GM23338 (cell line): Measurements from ENCODE around the gene HSF2BP. TPM values are rescaled to one million over a fixed set of nuclear protein-coding genes. Genes with fewer than 3 reads are reported as not detected.

Source experiments
- ATAC-seq: fragments of 200-7000 bp; cut with Tn5 transposase; 3 replicates; pipeline ENCODE4 v1.9.1; 2020
- DNase-seq: peaks from one replicate; pipeline ENCODE4 v3.0.0-alpha.2; 2015; ENCODE audit warnings: low spot score
- H2AFZ ChIP-seq: fragments of 200-600 bp; sonication (generic); 2 replicates; pipeline ENCODE4 v1.8.0; 2016; ENCODE audit warnings: antibody characterized with exemption, mild to moderate bottlenecking, moderate library complexity
- H3F3A ChIP-seq: fragments of 200-600 bp; sonication (generic); replicated peaks from 2 replicates; pipeline ENCODE4 v1.8.0; 2017; ENCODE audit warnings: antibody characterized with exemption, mixed run types, low read depth
- H3K27ac ChIP-seq: fragments of 200-600 bp; sonication (generic); 2 replicates; pipeline ENCODE4 v1.6.1; 2016; ENCODE audit warnings: low read depth
- H3K27me3 ChIP-seq: fragments of 200-600 bp; sonication (generic); 2 replicates; pipeline ENCODE4 v1.8.0; 2016; ENCODE audit warnings: mild to moderate bottlenecking, mixed run types, moderate library complexity; ENCODE audit not compliant: insufficient read depth
- H3K36me3 ChIP-seq: fragments of 200-600 bp; sonication (generic); 2 replicates; pipeline ENCODE4 v1.8.0; 2016; ENCODE audit warnings: mild to moderate bottlenecking; ENCODE audit not compliant: insufficient read depth
- H3K4me1 ChIP-seq: fragments of 200-600 bp; sonication (generic); 2 replicates; pipeline ENCODE4 v1.8.0; 2016; ENCODE audit warnings: mild to moderate bottlenecking, moderate library complexity; ENCODE audit not compliant: insufficient read depth
- H3K4me2 ChIP-seq: fragments of 200-600 bp; sonication (generic); 2 replicates; pipeline ENCODE4 v1.7.1; 2017; ENCODE audit warnings: mixed run types
- H3K4me3 ChIP-seq: fragments of 200-600 bp; sonication (generic); 2 replicates; pipeline ENCODE4 v1.6.1; 2016; ENCODE audit warnings: mixed run types
- H3K79me2 ChIP-seq: fragments of 200-600 bp; sonication (generic); replicated peaks from 2 replicates; pipeline ENCODE4 v1.8.0; 2017; ENCODE audit warnings: mild to moderate bottlenecking; ENCODE audit not compliant: insufficient read depth
- H3K9me2 ChIP-seq: fragments of 200-600 bp; sonication (generic); 2 replicates; pipeline ENCODE4 v1.8.0; 2017; ENCODE audit not compliant: insufficient read depth
- H4K20me1 ChIP-seq: fragments of 200-600 bp; sonication (generic); replicated peaks from 2 replicates; pipeline ENCODE4 v1.8.0; 2017; ENCODE audit warnings: mild to moderate bottlenecking; ENCODE audit not compliant: insufficient read depth
- H3K27ac Mint-ChIP-seq: 2 replicates; pipeline ENCODE4 v1.8.0; 2020; ENCODE audit warnings: inconsistent platforms, mild to moderate bottlenecking, moderate library complexity, mixed read lengths
- H3K27me3 Mint-ChIP-seq: 3 replicates; pipeline ENCODE4 v1.8.0; 2022; ENCODE audit warnings: low read depth, mild to moderate bottlenecking, moderate library complexity, mixed read lengths, inconsistent platforms; ENCODE audit not compliant: insufficient read depth, poor library complexity
- H3K36me3 Mint-ChIP-seq: 3 replicates; pipeline ENCODE4 v1.8.0; 2021; ENCODE audit warnings: low read depth, mild to moderate bottlenecking, inconsistent platforms, moderate library complexity, mixed read lengths
- H3K4me1 Mint-ChIP-seq: 3 replicates; pipeline ENCODE4 v1.8.0; 2020; ENCODE audit warnings: mild to moderate bottlenecking, inconsistent platforms, mixed read lengths
- H3K4me3 Mint-ChIP-seq: 3 replicates; pipeline ENCODE4 v1.8.0; 2021; ENCODE audit warnings: moderate library complexity, mild to moderate bottlenecking, inconsistent platforms, mixed read lengths
- H3K9me3 Mint-ChIP-seq: 3 replicates; pipeline ENCODE4 v1.8.0; 2020; ENCODE audit warnings: moderate library complexity, mild to moderate bottlenecking, inconsistent platforms, mixed read lengths
- CREB1 ChIP-seq: fragments of 250-450 bp; sonication (Bioruptor Pico); IDR thresholded peaks from 2 replicates; pipeline ENCODE4 v1.5.0; 2020; ENCODE audit warnings: low read depth, mild to moderate bottlenecking, moderate library complexity
- ETS1 ChIP-seq: IDR thresholded peaks from 2 replicates; pipeline ENCODE4 v1.6.1; 2016; ENCODE audit warnings: antibody characterized with exemption
- EZH2phosphoT487 ChIP-seq: fragments of 200-600 bp; sonication (generic); IDR thresholded peaks from one replicate; pipeline ENCODE4 v1.8.1; 2018; ENCODE audit warnings: antibody characterized with exemption; ENCODE audit not compliant: unreplicated experiment
- JUNB ChIP-seq: IDR thresholded peaks from one replicate; pipeline ENCODE4 v1.6.1; 2016; ENCODE audit warnings: antibody characterized with exemption; ENCODE audit not compliant: unreplicated experiment
- REST ChIP-seq: IDR thresholded peaks from one replicate; pipeline ENCODE4 v1.6.1; 2018; ENCODE audit warnings: antibody characterized with exemption; ENCODE audit not compliant: unreplicated experiment
- STAT1 ChIP-seq: IDR thresholded peaks from one replicate; pipeline ENCODE4 v1.6.1; 2016; ENCODE audit warnings: antibody characterized with exemption; ENCODE audit not compliant: unreplicated experiment
- ZNF114 ChIP-seq: fragments of 250-450 bp; sonication (Bioruptor Pico); IDR thresholded peaks from 2 replicates; pipeline ENCODE4 v1.5.0; 2020; ENCODE audit warnings: mild to moderate bottlenecking, moderate library complexity
- ZNF331 ChIP-seq: fragments of 250-450 bp; sonication (Bioruptor Pico); IDR thresholded peaks from 2 replicates; pipeline ENCODE4 v1.5.0; 2020; ENCODE audit warnings: low read depth, mild to moderate bottlenecking, moderate library complexity
- ZNF462 ChIP-seq: fragments of 250-450 bp; sonication (Bioruptor Pico); IDR thresholded peaks from 2 replicates; pipeline ENCODE4 v1.5.0; 2020; ENCODE audit warnings: mild to moderate bottlenecking, moderate library complexity
- polyA plus RNA-seq: library from polyadenylated mRNA; unstranded; fragments of >200 nt; fragmentation: Nextera tagmentation; extraction: Ambion mirVana; gene quantifications from 2 replicates; pipeline ENCODE4 v1.2.1, GENCODE V29; 2016
- total RNA-seq: library from RNA; depleted of rRNA; stranded (reverse); fragments of >200 nt; shearing (Covaris generic); gene quantifications from 2 replicates; pipeline ENCODE4 v1.2.3, GENCODE V29; 2014

HSF2BP gene
- total and polyA plus RNA-seq, 2 experiments from 2014 or later = 0.78 to 2.0 TPM

- no peak overlapping the region for H3K27ac ChIP-seq
- Mint-ChIP-seq H3K4me1 (peaks cover 9% of the 10 kb centered on the region; the same call in 2 of the 3 replicates), H3K36me3 (no peaks in the 10 kb centered on the region), H3K27ac (no peak overlapping the region), H3K27me3 (peaks cover 2% of the 10 kb centered on the region), H3K4me3 (no peak overlapping the region), H3K9me3 (no peaks in the 10 kb centered on the region)
- H3K4me2 ChIP-seq = no peak overlapping the region
- H3K4me1 ChIP-seq = no peaks in the 10 kb centered on the region
- no peak overlapping the region for H3K4me3 ChIP-seq
- no peaks in the 10 kb centered on the region for H3K79me2 ChIP-seq
- no peak overlapping the region for H2AFZ ChIP-seq
- no peaks in the 10 kb centered on the region for H4K20me1 ChIP-seq
- 0 out of 2 replicates have a peak, but pooled peaks cover 4% of the 10 kb centered on the region for H3K9me2 ChIP-seq
- no peaks in the 10 kb centered on the region for H3K27me3 ChIP-seq
- H3K36me3 ChIP-seq = no peaks in the 10 kb centered on the region
- ATAC-seq (no peak), DNase-seq (no peak)
- H3F3A ChIP-seq = no peaks in the 10 kb centered on the region
- TF ChIP-seq ZNF114 (CRISPR knock-in tag) (no peak), JUNB (no peak), CREB1 (no peak), ETS1 (no peak), STAT1 (no peak), EZH2phosphoT487 (no peak)
Measured at GRCh38 chr21:43588957-43589356, 70.3 kb downstream of the HSF2BP start.

GRCh38 chr21:43585924-43586413 is 73.3 kb downstream of the HSF2BP start:
- ATAC-seq = peak; percentile 91
- Histone ChIP-seq H2AFZ (no peak overlapping the region), H3K27me3 (no peaks in the 10 kb centered on the region), H4K20me1 (no peaks in the 10 kb centered on the region), H3K4me1 (no peaks in the 10 kb centered on the region), H3K4me3 (no peak overlapping the region), H3K27ac (no peak overlapping the region), H3K36me3 (no peaks in the 10 kb centered on the region), H3F3A (no peaks in the 10 kb centered on the region), H3K4me2 (no peak overlapping the region), H3K9me2 (0 out of 2 replicates have a peak, but pooled peaks cover 4% of the 10 kb centered on the region), H3K79me2 (no peaks in the 10 kb centered on the region)
- no peaks in the 10 kb centered on the region; the same call in 2 of the 3 replicates for H3K36me3 Mint-ChIP-seq
- peak; percentile 85 for DNase-seq
- no peaks in the 10 kb centered on the region for H3K9me3 Mint-ChIP-seq
- H3K27me3 Mint-ChIP-seq = peaks cover 5% of the 10 kb centered on the region
- peaks cover 9% of the 10 kb centered on the region; the same call in 2 of the 3 replicates for H3K4me1 Mint-ChIP-seq
- H3K27ac Mint-ChIP-seq = peak overlapping the region; percentile 27; the same call in 1 of the 2 replicates
- H3K4me3 Mint-ChIP-seq = no peak overlapping the region
- TF ChIP-seq ZNF462 (no peak), ETS1 (no peak), ZNF331 (no peak), REST (no peak), CREB1 (no peak), EZH2phosphoT487 (no peak), ZNF114 (CRISPR knock-in tag) (no peak)
